PC-3 (cell line): ENCODE measurements around the gene COPZ1.

ENCODE experiments used
- CTCF ChIP-seq: fragments of 300-600 bp; sonication (generic); conservative IDR thresholded peaks from 2 replicates; pipeline ENCODE4 v1.5.1; 2017; ENCODE audit warnings: antibody characterized with exemption, low read depth, mild to moderate bottlenecking, low read length
- EZH2phosphoT487 ChIP-seq: fragments of 300-600 bp; sonication (generic); IDR thresholded peaks from 2 replicates; pipeline ENCODE4 v1.6.1; 2018; ENCODE audit warnings: mild to moderate bottlenecking, antibody characterized with exemption, low read length, borderline replicate concordance

GRCh38 chr12:54358945-54359761 lies 34.2 kb downstream of the COPZ1 start:
- no peak for TF ChIP-seq EZH2phosphoT487
- no peak for TF ChIP-seq CTCF
